ENCODE results near the gene SCAPER. TPM values are rescaled to one million over a fixed set of nuclear protein-coding genes. Genes with fewer than 3 reads are reported as not detected.

SCAPER gene
- total RNA-seq, 1 experiment from 2014 or later = 7.4 TPM

DNA sequence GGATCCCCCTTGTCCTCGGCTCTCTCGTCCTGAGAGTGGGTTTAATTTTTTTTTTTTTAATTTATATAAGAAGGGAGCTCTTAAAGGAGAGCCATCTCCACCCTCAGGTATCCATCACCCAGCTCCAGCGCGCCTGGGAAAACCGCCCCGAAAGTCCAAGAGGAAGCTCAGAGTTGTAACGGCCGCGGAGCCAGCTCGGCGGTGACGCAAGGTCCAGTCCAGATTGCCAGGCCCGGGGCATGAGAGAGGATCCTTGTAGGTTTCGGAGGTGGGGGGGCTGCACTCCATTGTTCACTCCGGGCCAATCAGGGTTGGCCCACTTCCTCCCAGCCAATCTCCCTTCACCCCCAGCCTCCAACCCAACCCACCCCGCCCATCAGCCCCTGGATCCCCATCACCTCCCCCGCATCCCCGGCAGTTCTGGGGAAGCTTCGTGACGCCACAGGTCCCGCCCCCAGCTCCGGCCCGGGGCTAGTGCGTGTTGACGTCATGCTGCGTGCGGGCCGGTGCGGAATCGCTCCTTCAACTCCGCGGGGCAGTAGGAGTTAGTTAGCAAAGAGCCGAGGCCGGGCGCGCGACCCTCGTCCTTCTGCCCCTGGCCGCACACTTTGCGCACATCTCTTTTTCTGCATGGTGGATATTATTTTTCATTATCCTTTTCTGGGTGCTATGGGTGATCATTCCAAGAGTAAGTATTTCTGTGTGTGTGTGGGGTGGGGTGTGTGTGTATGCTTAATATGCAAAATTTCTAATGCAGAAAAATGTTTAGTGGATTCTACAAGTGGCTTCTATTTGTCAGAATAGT is 568.7 kb downstream of the SCAPER start, which contains the start of gene ISL2:
Gene ISL2, plus strand, starts transcription at position 520 of the 805 bp plus-strand sequence. Its CDS starts 111 bp downstream, at position 631.
- H4K5ac ChIP-seq (ENCODE audit: insufficient read length, low read depth, low read length) = no peak within 1 kb of the TSS
- H3K27ac Mint-ChIP-seq = peak within 1 kb of the TSS; percentile 77 to 89 (median 78); a peak in 5 of 7 replicates
- no peak within 1 kb of the TSS for H3K23ac ChIP-seq (ENCODE audit: insufficient read length, low read depth, low read length)
- no peak within 1 kb of the TSS for H2BK5ac ChIP-seq (ENCODE audit: insufficient read length, low read length)
- H2AFZ ChIP-seq (ENCODE audit: low read length) = no peak within 1 kb of the TSS
- no peaks in the 10 kb centered on the region for H3K79me2 ChIP-seq (ENCODE audit: insufficient read depth, low read length)
- no peaks in the 10 kb centered on the region for H4K20me1 ChIP-seq (ENCODE audit: control insufficient read depth, insufficient read depth, insufficient read length)
- no CpG with 5 or more reads among the region's 40 CpGs for WGBS (ENCODE audit: extremely low coverage, insufficient read length, low lambda C conversion rate)
- peak within 1 kb of the TSS; percentile 82 for H3K14ac ChIP-seq (ENCODE audit: insufficient read depth, low read length)
- no peak within 1 kb of the TSS for H2BK12ac ChIP-seq (ENCODE audit: insufficient read length, low read depth, low read length)
- no peak within 1 kb of the TSS for H2BK15ac ChIP-seq (ENCODE audit: low read depth, low read length)
- TF ChIP-seq, protein P1, sequence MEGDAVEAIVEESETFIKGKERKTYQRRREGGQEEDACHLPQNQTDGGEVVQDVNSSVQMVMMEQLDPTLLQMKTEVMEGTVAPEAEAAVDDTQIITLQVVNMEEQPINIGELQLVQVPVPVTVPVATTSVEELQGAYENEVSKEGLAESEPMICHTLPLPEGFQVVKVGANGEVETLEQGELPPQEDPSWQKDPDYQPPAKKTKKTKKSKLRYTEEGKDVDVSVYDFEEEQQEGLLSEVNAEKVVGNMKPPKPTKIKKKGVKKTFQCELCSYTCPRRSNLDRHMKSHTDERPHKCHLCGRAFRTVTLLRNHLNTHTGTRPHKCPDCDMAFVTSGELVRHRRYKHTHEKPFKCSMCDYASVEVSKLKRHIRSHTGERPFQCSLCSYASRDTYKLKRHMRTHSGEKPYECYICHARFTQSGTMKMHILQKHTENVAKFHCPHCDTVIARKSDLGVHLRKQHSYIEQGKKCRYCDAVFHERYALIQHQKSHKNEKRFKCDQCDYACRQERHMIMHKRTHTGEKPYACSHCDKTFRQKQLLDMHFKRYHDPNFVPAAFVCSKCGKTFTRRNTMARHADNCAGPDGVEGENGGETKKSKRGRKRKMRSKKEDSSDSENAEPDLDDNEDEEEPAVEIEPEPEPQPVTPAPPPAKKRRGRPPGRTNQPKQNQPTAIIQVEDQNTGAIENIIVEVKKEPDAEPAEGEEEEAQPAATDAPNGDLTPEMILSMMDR (conservative IDR thresholded peaks at IDR 0.05) = no peak
- peak; percentile 97 for DNase-seq
- no peaks in the 10 kb centered on the region for H3K79me1 ChIP-seq (ENCODE audit: insufficient read depth, low read depth, low read length, poor library complexity, severe bottlenecking)
- H3K9me3 Mint-ChIP-seq = peaks cover 0 to 23% of the 10 kb centered on the region in 2 experiments; a peak in 3 of 5 replicates
- H3K4me1 ChIP-seq (ENCODE audit: insufficient read depth, low read length) = peaks cover 3% of the 10 kb centered on the region; the same call in 1 of the 2 replicates
- peaks cover 28 to 50% of the 10 kb centered on the region in 2 experiments for H3K4me1 Mint-ChIP-seq
- H3K36me3 Mint-ChIP-seq (ENCODE audit: insufficient read depth in 1 of 3, low read depth in 3 of 3) = no peaks in the 10 kb centered on the region; a peak in 1 of 7 replicates
- peak within 1 kb of the TSS; percentile 92 for H3K4me2 ChIP-seq (ENCODE audit: insufficient read depth, insufficient read length, low read length)
- no peaks in the 10 kb centered on the region for H3K9me3 ChIP-seq (ENCODE audit: control insufficient read depth, low read depth, low read length)
- H3K9ac ChIP-seq (ENCODE audit: extremely low read depth, insufficient read length, low read length) = peak within 1 kb of the TSS; percentile 68
- H2BK120ac ChIP-seq (ENCODE audit: low read depth, low read length, poor library complexity, severe bottlenecking) = no peak within 1 kb of the TSS
- peaks cover 94% of the 10 kb centered on the region for H3K27me3 Mint-ChIP-seq (ENCODE audit: low read depth)
- H4K91ac ChIP-seq (ENCODE audit: insufficient read length, low read depth, low read length) = no peak within 1 kb of the TSS
- H4K8ac ChIP-seq (replicated peaks; ENCODE audit: insufficient read length, low read depth, low read length) = no peak within 1 kb of the TSS
- H3K23me2 ChIP-seq (ENCODE audit: insufficient read length, low read depth, low read length, poor library complexity, severe bottlenecking) = peaks cover 14% of the 10 kb centered on the region
- peaks cover 46% of the 10 kb centered on the region for H3K27me3 ChIP-seq (ENCODE audit: insufficient read depth, low read length)
- peak within 1 kb of the TSS; percentile 75 for H3T11ph ChIP-seq (ENCODE audit: low read length)
- H3K4me3 Mint-ChIP-seq = peak within 1 kb of the TSS; percentile 65 to 84
- peak within 1 kb of the TSS; percentile 84 for H3K18ac ChIP-seq (ENCODE audit: insufficient read length, low read depth, low read length)
- no peak within 1 kb of the TSS for H3K56ac ChIP-seq (ENCODE audit: insufficient read length, low read depth, low read length)
- H2BK20ac ChIP-seq (ENCODE audit: low read depth, low read length, poor library complexity, severe bottlenecking) = no peak within 1 kb of the TSS
- H2AK5ac ChIP-seq (ENCODE audit: insufficient read length, low read length) = no peak within 1 kb of the TSS
- no peak within 1 kb of the TSS; the same call in 1 of the 2 replicates for H3K4ac ChIP-seq (ENCODE audit: low read depth, low read length)
- H3K27ac ChIP-seq (ENCODE audit: insufficient read length, low read depth, low read length) = peak within 1 kb of the TSS; percentile 14

Measured in H9 (cell line).